GM18861 (cell line): ENCODE measurements around the gene MAPK9.
"Not testable (repeated sequence)": the region's sequence is repeated elsewhere in the genome, so short reads cannot be mapped to it uniquely, and the experiment has no call there.

Source experiments
- ATAC-seq: cut with Tn5 transposase; IDR thresholded peaks from one replicate; pipeline ENCODE4 v1.9.1; 2021; ENCODE audit not compliant: unreplicated experiment

The MAPK9 gene

GRCh38 chr5:180241600-180241999 is 50.3 kb downstream of the MAPK9 start:
- ATAC-seq: no peak

- ATAC-seq: no peak
Observed at GRCh38 chr5:180238631-180239030, 53.3 kb downstream of the MAPK9 start.

GRCh38 chr5:180235846-180236245 is 56.0 kb downstream of the MAPK9 start:
- ATAC-seq: no peak

GRCh38 chr5:180235077-180235476 is 56.8 kb downstream of the MAPK9 start:
- no peak for ATAC-seq

- no peak for ATAC-seq
Observed at GRCh38 chr5:180234271-180234670, 57.6 kb downstream of the MAPK9 start.

- ATAC-seq: no peak
Observed at GRCh38 chr5:180233729-180234128, 58.2 kb downstream of the MAPK9 start.

GRCh38 chr5:180230017-180230416 is 61.9 kb downstream of the MAPK9 start:
- ATAC-seq: no peak

GRCh38 chr5:180222056-180222455 is 69.8 kb downstream of the MAPK9 start:
- ATAC-seq: no peak

- no peak for ATAC-seq
Observed at GRCh38 chr5:180217797-180218196, 74.1 kb downstream of the MAPK9 start.

- ATAC-seq: no peak
Observed at GRCh38 chr5:180216646-180217171, 75.2 kb downstream of the MAPK9 start.

GRCh38 chr5:180215783-180216630 is 75.9 kb downstream of the MAPK9 start:
- ATAC-seq: no peak

GRCh38 chr5:180214870-180215770 is 76.8 kb downstream of the MAPK9 start:
- ATAC-seq: no peak

- no peak for ATAC-seq
Observed at GRCh38 chr5:180213657-180214207, 78.2 kb downstream of the MAPK9 start.

- ATAC-seq: no peak
Observed at GRCh38 chr5:180213256-180213600, 78.7 kb downstream of the MAPK9 start.

GRCh38 chr5:180212363-180213255 is 79.3 kb downstream of the MAPK9 start:
- no peak for ATAC-seq

- no peak for ATAC-seq
Observed at GRCh38 chr5:180211761-180212035, 80.2 kb downstream of the MAPK9 start.

GRCh38 chr5:180210961-180211760 is 80.7 kb downstream of the MAPK9 start:
- no peak for ATAC-seq

- not testable (repeated sequence) for ATAC-seq
Observed at GRCh38 chr5:180210077-180210476, 81.8 kb downstream of the MAPK9 start.

- ATAC-seq: no peak
Observed at GRCh38 chr5:180209137-180209581, 82.7 kb downstream of the MAPK9 start, which contains the start of gene RASGEF1C. TSS of gene RASGEF1C (minus strand) at chr5:180209211. CDS start at chr5:180138052, 71,159 bp downstream.
